ENCODE data around the gene RYR1. TPM values are rescaled to one million over a fixed set of nuclear protein-coding genes. Genes with fewer than 3 reads are reported as not detected.

The RYR1 gene
- polyA plus RNA-seq, 3 donors: 0.76 to 2.1 (median 2.1) TPM

DNA sequence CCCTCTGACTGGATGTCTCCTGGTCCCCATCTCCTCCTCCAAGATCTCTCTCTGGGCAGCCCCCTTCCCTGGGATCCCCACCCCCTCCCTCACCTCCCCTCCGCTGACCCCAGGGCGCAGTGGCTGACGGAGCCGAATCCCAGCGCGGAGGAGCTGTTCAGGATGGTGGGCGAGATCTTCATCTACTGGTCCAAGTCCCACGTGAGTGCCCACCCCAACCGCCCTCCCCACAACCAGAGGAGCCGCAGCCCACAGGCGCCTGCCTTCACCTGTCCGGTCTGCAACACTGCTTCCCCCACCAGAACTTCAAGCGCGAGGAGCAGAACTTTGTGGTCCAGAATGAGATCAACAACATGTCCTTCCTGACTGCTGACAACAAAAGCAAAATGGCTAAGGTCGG lies 89.4 kb downstream of the RYR1 start:
- no peaks in the 10 kb centered on the region for H3K4me1 ChIP-seq (ENCODE audit: control insufficient read depth in 1 of 2, insufficient read depth in 2 of 2, low read length in 2 of 2)
- H3K36me3 Mint-ChIP-seq: no peaks in the 10 kb centered on the region
- H3K36me3 ChIP-seq (replicated peaks in 1 of 2; ENCODE audit: control insufficient read depth in 1 of 2, insufficient read depth in 2 of 2, low read length in 2 of 2): no peaks in the 10 kb centered on the region
- TF ChIP-seq, protein P1, sequence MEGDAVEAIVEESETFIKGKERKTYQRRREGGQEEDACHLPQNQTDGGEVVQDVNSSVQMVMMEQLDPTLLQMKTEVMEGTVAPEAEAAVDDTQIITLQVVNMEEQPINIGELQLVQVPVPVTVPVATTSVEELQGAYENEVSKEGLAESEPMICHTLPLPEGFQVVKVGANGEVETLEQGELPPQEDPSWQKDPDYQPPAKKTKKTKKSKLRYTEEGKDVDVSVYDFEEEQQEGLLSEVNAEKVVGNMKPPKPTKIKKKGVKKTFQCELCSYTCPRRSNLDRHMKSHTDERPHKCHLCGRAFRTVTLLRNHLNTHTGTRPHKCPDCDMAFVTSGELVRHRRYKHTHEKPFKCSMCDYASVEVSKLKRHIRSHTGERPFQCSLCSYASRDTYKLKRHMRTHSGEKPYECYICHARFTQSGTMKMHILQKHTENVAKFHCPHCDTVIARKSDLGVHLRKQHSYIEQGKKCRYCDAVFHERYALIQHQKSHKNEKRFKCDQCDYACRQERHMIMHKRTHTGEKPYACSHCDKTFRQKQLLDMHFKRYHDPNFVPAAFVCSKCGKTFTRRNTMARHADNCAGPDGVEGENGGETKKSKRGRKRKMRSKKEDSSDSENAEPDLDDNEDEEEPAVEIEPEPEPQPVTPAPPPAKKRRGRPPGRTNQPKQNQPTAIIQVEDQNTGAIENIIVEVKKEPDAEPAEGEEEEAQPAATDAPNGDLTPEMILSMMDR (IDR thresholded peaks at IDR 0.05): no peak
- H3K9me3 ChIP-seq (replicated peaks in 1 of 2; ENCODE audit: control insufficient read depth in 1 of 2, insufficient read depth in 1 of 2, low read length in 2 of 2): no peaks in the 10 kb centered on the region
- H3K4me3 ChIP-seq (replicated peaks in 1 of 3; ENCODE audit: low read depth in 2 of 3, low read length in 3 of 3): no peak overlapping the region
- no peak overlapping the region for H3K27ac Mint-ChIP-seq
- H3K4me1 Mint-ChIP-seq: peaks cover 5% of the 10 kb centered on the region
- intact Hi-C loops (cut with micrococcal nuclease): no loop called here
- no peak overlapping the region for H2AFZ ChIP-seq (ENCODE audit: insufficient read depth, low read depth, low read length, poor library complexity, severe bottlenecking)
- DNase-seq: no peak
- H3K4me2 ChIP-seq (replicated peaks; ENCODE audit: extremely low read depth, low read length, poor library complexity, severe bottlenecking): no peak overlapping the region
- H3K27me3 ChIP-seq (ENCODE audit: control insufficient read depth in 2 of 2, insufficient read depth in 2 of 2, low read length in 2 of 2): no peaks in the 10 kb centered on the region
- H3K4me3 Mint-ChIP-seq: no peak overlapping the region
- 92% methylated on average over 10 of the region's 15 CpGs for WGBS (ENCODE audit: insufficient coverage)
- H3K27me3 Mint-ChIP-seq (ENCODE audit: low read depth in 3 of 3): peaks cover 5 to 14% (median 13%) of the 10 kb centered on the region in 3 donors
- H3K27ac ChIP-seq (ENCODE audit: low read depth in 1 of 2, low read length in 2 of 2): no peak overlapping the region
- H3K9ac ChIP-seq (ENCODE audit: insufficient read depth, low read length, poor library complexity, severe bottlenecking): no peak overlapping the region
- H3K79me2 ChIP-seq (ENCODE audit: insufficient read depth, low read length): no peaks in the 10 kb centered on the region
- no peaks in the 10 kb centered on the region for H4K20me1 ChIP-seq (ENCODE audit: insufficient read depth, low read length)
- H3K9me3 Mint-ChIP-seq: peaks cover 0 to 3% (median 0%) of the 10 kb centered on the region in 7 donors

DNA sequence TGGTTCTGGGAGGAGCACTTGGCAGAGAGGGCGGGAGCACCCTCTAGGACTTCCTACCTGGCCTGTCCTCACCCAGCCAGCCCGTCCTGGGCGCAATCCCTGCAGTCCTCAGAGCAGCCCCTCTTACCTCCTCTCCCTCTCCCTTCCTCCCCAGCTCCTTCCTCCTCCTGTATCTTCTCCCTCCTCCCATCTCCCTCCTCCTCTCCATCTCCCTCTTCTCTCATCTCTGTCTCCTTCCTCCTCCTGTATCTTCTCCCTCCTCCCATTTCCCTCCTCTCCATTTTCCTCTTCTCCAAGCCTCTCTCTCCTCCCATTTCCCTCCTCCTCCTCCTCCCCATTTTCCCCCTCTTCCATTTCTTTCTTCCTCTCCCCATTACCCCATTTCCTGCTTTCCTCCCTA lies 89.8 kb downstream of the RYR1 start:
- 84% methylated on average over 3 of the region's 3 CpGs for WGBS (ENCODE audit: insufficient coverage)
- Histone ChIP-seq H3K27me3 (ENCODE audit: control insufficient read depth in 2 of 2, insufficient read depth in 2 of 2, low read length in 2 of 2) (no peaks in the 10 kb centered on the region), H3K4me1 (ENCODE audit: control insufficient read depth in 1 of 2, insufficient read depth in 2 of 2, low read length in 2 of 2) (no peaks in the 10 kb centered on the region), H3K36me3 (replicated peaks in 1 of 2; ENCODE audit: control insufficient read depth in 1 of 2, insufficient read depth in 2 of 2, low read length in 2 of 2) (no peaks in the 10 kb centered on the region), H3K79me2 (ENCODE audit: insufficient read depth, low read length) (no peaks in the 10 kb centered on the region), H2AFZ (ENCODE audit: insufficient read depth, low read depth, low read length, poor library complexity, severe bottlenecking) (no peak overlapping the region), H3K27ac (ENCODE audit: low read depth in 1 of 2, low read length in 2 of 2) (no peak overlapping the region), H3K9ac (ENCODE audit: insufficient read depth, low read length, poor library complexity, severe bottlenecking) (no peak overlapping the region), H3K4me2 (replicated peaks; ENCODE audit: extremely low read depth, low read length, poor library complexity, severe bottlenecking) (no peak overlapping the region), H4K20me1 (ENCODE audit: insufficient read depth, low read length) (no peaks in the 10 kb centered on the region), H3K9me3 (replicated peaks in 1 of 2; ENCODE audit: control insufficient read depth in 1 of 2, insufficient read depth in 1 of 2, low read length in 2 of 2) (no peaks in the 10 kb centered on the region), H3K4me3 (replicated peaks in 1 of 3; ENCODE audit: low read depth in 2 of 3, low read length in 3 of 3) (no peak overlapping the region)
- peaks cover 0 to 3% (median 0%) of the 10 kb centered on the region in 7 donors for H3K9me3 Mint-ChIP-seq
- TF ChIP-seq, protein P1 (IDR thresholded peaks at IDR 0.05): no peak
- intact Hi-C loops (cut with micrococcal nuclease): no loop called here
- peaks cover 5 to 16% (median 14%) of the 10 kb centered on the region in 3 donors for H3K27me3 Mint-ChIP-seq (ENCODE audit: low read depth in 3 of 3)
- H3K27ac Mint-ChIP-seq: no peak overlapping the region
- H3K36me3 Mint-ChIP-seq: no peaks in the 10 kb centered on the region
- peaks cover 6% of the 10 kb centered on the region for H3K4me1 Mint-ChIP-seq
- no peak overlapping the region for H3K4me3 Mint-ChIP-seq
- DNase-seq: no peak
